Measurements from ENCODE around the gene MAML2. TPM values are rescaled to one million over a fixed set of nuclear protein-coding genes. Genes with fewer than 3 reads are reported as not detected.

Gene MAML2
- total and polyA plus RNA-seq, 2 experiments from 2014 or later = 2.0 to 7.1 TPM

DNA sequence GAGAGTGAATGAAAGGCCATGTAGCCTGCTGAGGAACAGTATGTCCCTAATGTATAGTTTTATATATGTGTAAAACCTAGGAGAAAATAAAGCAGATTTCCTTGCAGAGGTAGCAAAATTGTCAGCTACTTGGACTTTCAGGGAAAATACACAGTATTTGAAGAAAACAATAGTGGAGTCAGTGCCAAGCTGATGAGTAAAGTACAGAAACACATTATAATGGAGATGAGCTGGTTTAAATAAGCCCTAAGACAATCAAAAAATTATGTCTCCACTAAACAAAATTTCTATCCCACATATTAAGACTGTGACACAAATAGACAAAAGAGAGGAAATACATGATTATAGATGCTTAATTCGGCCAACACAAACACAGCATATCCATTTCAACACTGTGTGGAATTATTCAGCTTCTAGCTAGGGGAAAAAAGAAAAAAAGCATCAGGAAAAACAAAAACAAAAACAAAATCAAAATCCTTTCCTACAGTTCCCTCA is 75.9 kb downstream of the MAML2 start:
- H3K27ac ChIP-seq (ENCODE audit: low read depth) = no peak overlapping the region
- H4K20me1 ChIP-seq (replicated peaks; ENCODE audit: insufficient read depth) = no peaks in the 10 kb centered on the region
- peaks cover 11% of the 10 kb centered on the region for H3K36me3 Mint-ChIP-seq (ENCODE audit: low read depth)
- peaks cover 23% of the 10 kb centered on the region for H3K4me1 Mint-ChIP-seq
- H3K27me3 Mint-ChIP-seq (ENCODE audit: insufficient read depth, low read depth, poor library complexity) = peaks cover 6% of the 10 kb centered on the region
- ATAC-seq (no peak), DNase-seq (ENCODE audit: low spot score) (no peak)
- H2AFZ ChIP-seq = no peak overlapping the region
- no peak overlapping the region for H3K4me3 Mint-ChIP-seq
- H3K27me3 ChIP-seq (ENCODE audit: insufficient read depth) = no peaks in the 10 kb centered on the region
- H3K79me2 ChIP-seq (replicated peaks; ENCODE audit: insufficient read depth) = no peaks in the 10 kb centered on the region
- H3K4me2 ChIP-seq = no peak overlapping the region
- no peak overlapping the region for H3K4me3 ChIP-seq
- no peaks in the 10 kb centered on the region for H3K9me2 ChIP-seq (ENCODE audit: insufficient read depth)
- peaks cover 12% of the 10 kb centered on the region for H3K4me1 ChIP-seq (ENCODE audit: insufficient read depth)
- H3K27ac Mint-ChIP-seq = peak overlapping the region; percentile 58; the same call in 1 of the 2 replicates
- no peaks in the 10 kb centered on the region for H3F3A ChIP-seq (replicated peaks; ENCODE audit: low read depth)
- TF ChIP-seq CREB1 (CRISPR knock-in tag; IDR thresholded peaks at IDR 0.05; ENCODE audit: low read depth) (no peak), POLR2AphosphoS5 (IDR thresholded peaks at IDR 0.05; ENCODE audit: low read depth) (no peak), NANOG (IDR thresholded peaks at IDR 0.05; ENCODE audit: borderline replicate concordance) (no peak), ZNF331 (CRISPR knock-in tag; IDR thresholded peaks at IDR 0.05; ENCODE audit: low read depth) (no peak), CTCF (conservative IDR thresholded peaks at IDR 0.05; ENCODE audit: low read depth in 2 of 2) (no peak)
- TF ChIP-seq, protein P1, sequence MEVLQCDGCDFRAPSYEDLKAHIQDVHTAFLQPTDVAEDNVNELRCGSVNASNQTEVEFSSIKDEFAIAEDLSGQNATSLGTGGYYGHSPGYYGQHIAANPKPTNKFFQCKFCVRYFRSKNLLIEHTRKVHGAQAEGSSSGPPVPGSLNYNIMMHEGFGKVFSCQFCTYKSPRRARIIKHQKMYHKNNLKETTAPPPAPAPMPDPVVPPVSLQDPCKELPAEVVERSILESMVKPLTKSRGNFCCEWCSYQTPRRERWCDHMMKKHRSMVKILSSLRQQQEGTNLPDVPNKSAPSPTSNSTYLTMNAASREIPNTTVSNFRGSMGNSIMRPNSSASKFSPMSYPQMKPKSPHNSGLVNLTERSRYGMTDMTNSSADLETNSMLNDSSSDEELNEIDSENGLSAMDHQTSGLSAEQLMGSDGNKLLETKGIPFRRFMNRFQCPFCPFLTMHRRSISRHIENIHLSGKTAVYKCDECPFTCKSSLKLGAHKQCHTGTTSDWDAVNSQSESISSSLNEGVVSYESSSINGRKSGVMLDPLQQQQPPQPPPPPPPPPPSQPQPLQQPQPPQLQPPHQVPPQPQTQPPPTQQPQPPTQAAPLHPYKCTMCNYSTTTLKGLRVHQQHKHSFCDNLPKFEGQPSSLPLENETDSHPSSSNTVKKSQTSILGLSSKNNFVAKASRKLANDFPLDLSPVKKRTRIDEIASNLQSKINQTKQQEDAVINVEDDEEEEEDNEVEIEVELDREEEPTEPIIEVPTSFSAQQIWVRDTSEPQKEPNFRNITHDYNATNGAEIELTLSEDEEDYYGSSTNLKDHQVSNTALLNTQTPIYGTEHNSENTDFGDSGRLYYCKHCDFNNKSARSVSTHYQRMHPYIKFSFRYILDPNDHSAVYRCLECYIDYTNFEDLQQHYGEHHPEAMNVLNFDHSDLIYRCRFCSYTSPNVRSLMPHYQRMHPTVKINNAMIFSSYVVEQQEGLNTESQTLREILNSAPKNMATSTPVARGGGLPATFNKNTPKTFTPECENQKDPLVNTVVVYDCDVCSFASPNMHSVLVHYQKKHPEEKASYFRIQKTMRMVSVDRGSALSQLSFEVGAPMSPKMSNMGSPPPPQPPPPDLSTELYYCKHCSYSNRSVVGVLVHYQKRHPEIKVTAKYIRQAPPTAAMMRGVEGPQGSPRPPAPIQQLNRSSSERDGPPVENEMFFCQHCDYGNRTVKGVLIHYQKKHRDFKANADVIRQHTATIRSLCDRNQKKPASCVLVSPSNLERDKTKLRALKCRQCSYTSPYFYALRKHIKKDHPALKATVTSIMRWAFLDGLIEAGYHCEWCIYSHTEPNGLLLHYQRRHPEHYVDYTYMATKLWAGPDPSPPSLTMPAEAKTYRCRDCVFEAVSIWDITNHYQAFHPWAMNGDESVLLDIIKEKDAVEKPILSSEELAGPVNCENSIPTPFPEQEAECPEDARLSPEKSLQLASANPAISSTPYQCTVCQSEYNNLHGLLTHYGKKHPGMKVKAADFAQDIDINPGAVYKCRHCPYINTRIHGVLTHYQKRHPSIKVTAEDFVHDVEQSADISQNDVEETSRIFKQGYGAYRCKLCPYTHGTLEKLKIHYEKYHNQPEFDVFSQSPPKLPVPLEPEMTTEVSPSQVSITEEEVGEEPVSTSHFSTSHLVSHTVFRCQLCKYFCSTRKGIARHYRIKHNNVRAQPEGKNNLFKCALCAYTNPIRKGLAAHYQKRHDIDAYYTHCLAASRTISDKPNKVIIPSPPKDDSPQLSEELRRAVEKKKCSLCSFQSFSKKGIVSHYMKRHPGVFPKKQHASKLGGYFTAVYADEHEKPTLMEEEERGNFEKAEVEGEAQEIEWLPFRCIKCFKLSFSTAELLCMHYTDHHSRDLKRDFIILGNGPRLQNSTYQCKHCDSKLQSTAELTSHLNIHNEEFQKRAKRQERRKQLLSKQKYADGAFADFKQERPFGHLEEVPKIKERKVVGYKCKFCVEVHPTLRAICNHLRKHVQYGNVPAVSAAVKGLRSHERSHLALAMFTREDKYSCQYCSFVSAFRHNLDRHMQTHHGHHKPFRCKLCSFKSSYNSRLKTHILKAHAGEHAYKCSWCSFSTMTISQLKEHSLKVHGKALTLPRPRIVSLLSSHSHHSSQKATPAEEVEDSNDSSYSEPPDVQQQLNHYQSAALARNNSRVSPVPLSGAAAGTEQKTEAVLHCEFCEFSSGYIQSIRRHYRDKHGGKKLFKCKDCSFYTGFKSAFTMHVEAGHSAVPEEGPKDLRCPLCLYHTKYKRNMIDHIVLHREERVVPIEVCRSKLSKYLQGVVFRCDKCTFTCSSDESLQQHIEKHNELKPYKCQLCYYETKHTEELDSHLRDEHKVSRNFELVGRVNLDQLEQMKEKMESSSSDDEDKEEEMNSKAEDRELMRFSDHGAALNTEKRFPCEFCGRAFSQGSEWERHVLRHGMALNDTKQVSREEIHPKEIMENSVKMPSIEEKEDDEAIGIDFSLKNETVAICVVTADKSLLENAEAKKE (CRISPR knock-in tag; IDR thresholded peaks at IDR 0.05) = no peak
- H3K36me3 ChIP-seq (ENCODE audit: insufficient read depth) = no peaks in the 10 kb centered on the region
- H3K9me3 Mint-ChIP-seq = peaks cover 11% of the 10 kb centered on the region

All from GM23338 (cell line).